DOHH2 (cell line): Measurements from ENCODE around the gene SEC22C.

Experiments used
- CTCF ChIP-seq: fragments of 200-600 bp; sonication (generic); IDR thresholded peaks from one replicate; pipeline ENCODE4 v1.5.1; 2014; ENCODE audit warnings: antibody characterized with exemption, mild to moderate bottlenecking, low read depth, low read length; ENCODE audit not compliant: poor library complexity, severe bottlenecking
- EZH2phosphoT487 ChIP-seq: fragments of 200-600 bp; sonication (generic); IDR thresholded peaks from 2 replicates; pipeline ENCODE4 v1.6.1; 2017; ENCODE audit warnings: borderline replicate concordance, mild to moderate bottlenecking, antibody characterized with exemption, low read length, moderate library complexity, mixed read lengths

GRCh38 chr3:42556089-42556632 lies 25.6 kb downstream of the SEC22C start:
- TF ChIP-seq EZH2phosphoT487 (no peak), CTCF (no peak)
